ENCODE data around the gene HELZ2.
"Not testable (repeated sequence)": the region's sequence is repeated elsewhere in the genome, so short reads cannot be mapped to it uniquely, and the experiment has no call there.

HELZ2 gene

DNA sequence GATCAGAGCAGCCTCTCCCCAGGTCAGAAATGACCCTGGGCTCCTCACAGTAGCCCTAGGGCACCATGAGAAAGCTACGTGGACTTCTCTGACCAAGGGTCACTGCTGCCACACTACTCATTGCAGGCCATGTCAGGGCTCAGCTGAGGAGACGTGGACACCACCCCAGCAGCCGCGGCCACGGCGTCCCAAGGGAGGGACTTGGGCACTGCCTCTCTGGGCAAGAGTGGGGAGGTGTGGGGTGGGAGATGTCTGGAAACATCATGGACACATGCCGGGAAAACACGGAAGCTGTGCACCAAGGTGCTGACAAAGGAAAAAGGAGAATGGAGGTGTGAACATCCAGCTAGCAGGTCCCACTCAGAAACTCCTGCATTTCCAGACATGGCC is 43.8 kb upstream of the HELZ2 start (continued):
- TF ChIP-seq, protein P1, sequence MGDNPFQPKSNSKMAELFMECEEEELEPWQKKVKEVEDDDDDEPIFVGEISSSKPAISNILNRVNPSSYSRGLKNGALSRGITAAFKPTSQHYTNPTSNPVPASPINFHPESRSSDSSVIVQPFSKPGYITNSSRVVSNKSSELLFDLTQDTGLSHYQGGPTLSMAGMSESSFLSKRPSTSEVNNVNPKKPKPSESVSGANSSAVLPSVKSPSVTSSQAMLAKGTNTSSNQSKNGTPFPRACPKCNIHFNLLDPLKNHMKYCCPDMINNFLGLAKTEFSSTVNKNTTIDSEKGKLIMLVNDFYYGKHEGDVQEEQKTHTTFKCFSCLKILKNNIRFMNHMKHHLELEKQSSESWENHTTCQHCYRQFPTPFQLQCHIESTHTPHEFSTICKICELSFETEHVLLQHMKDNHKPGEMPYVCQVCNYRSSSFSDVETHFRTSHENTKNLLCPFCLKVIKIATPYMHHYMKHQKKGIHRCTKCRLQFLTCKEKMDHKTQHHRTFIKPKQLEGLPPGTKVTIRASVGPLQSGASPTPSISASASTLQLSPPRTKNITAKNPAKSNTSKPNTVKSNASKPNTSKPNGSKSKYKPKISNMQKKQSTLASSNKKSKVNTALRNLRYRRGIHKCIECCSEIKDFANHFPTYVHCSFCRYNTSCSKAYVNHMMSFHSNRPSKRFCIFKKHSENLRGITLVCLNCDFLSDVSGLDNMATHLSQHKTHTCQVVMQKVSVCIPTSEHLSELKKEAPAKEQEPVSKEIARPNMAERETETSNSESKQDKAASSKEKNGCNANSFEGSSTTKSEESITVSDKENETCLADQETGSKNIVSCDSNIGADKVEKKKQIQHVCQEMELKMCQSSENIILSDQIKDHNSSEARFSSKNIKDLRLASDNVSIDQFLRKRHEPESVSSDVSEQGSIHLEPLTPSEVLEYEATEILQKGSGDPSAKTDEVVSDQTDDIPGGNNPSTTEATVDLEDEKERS (tag by site-specific recombination; IDR thresholded peaks at IDR 0.05) = no peak

DNA sequence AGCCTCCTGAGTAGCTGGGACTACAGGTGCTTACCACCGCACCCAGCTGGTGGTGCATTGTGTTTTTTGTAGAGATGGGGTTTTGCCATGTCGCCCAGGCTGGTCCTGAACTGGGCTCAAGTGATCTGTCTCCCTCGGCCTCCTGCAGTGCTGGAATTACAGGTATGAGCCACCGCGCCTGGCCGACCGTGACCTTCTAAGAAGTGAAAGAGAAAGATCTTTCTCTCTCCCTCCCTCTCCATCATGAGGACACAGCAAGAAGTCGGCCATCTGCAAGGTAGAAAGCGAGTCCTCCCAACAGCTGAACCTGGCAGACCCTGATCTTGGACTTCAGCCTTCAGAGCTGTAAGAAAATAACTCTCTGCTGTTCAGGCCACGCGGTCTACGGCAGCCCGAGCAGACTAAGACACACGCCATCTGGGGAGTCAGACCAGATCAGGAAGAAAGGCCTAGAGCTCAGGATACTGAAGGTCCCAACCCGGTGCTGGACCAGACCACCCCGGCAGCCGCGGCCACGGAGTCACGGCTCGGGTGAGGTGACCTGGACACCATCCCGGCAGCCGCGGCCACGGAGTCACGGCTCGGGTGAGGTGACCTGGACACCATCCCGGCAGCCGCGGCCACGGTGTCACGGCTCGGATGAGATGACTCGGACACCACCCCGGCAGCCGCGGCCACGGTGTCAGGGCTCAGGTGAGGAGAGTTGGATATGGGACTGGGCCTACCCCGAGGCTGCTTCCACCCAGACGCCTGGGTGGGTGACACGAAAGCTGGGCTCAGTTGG is 43.2 kb upstream of the HELZ2 start:
- TF ChIP-seq RBAK (tag by site-specific recombination; IDR thresholded peaks at IDR 0.05) (no peak), ZNF155 (tag by site-specific recombination; IDR thresholded peaks at IDR 0.05) (no peak)
- Histone ChIP-seq H3K4me3 (ENCODE audit: low read depth, low read length) (no peak overlapping the region), H3K36me3 (ENCODE audit: control insufficient read depth in 2 of 2, insufficient read depth in 1 of 2, low read length in 2 of 2) (peaks cover 6 to 52% of the 10 kb centered on the region in 2 experiments; a peak in 2 of 3 replicates), H3K4me1 (ENCODE audit: control insufficient read depth, insufficient read depth, low read length) (no peaks in the 10 kb centered on the region), H3K27ac (ENCODE audit: extremely low read depth, low read depth, low read length) (no peak overlapping the region), H3K9me3 (ENCODE audit: control insufficient read depth, insufficient read depth, low read depth, low read length) (no peaks in the 10 kb centered on the region)
- ChIA-PET POLR2A (interaction anchor here (1.0 to 1.9 kb wide), 2 partner anchors 10 to 44 kb away, joined by 3 to 6 read pairs; partner anchors contain the start of genes GMEB2 and HELZ2), CTCF (no interaction called here)

DNA sequence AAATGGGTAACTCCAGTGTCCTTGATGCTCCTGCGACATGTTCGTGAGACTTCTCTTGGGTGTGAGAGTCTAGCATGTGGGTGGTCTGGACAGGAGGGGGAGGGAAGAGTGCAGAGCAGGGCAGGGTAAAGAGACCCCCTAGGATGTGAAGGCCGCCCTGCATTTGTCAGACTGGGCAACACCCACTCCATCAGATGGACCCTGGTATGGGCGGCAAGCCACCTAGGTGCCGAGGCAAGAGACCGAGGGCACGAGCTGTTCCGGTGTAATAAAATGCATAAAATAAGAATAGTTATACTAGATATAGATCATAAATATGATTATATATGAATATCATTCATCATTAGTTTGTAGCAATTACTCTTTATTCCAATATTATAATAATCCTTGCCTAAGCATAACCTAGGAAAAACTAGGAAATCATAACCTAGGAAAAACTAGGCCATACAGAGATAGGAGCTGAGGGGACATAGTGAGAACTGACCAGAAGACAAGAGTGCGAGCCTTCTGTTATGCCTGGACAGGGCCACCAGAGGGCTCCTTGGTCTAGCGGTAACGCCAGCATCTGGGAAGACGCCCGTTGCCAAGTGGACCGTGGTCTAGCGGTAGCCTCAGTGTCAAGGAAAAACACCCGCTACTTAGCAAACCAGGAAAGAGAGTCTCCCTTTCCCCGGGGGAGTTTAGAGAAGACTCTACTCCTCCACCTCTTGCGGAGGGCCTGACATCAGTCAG is 40.0 kb upstream of the HELZ2 start:
- POLR2A ChIA-PET; H3K4me3 ChIP-seq (ENCODE audit: low read depth, low read length); CTCF ChIA-PET; H3K27ac ChIP-seq (ENCODE audit: extremely low read depth, low read depth, low read length); H3K4me1 ChIP-seq (ENCODE audit: control insufficient read depth, insufficient read depth, low read length); H3K9me3 ChIP-seq (ENCODE audit: control insufficient read depth, insufficient read depth, low read depth, low read length): not testable (repeated sequence)
- H3K36me3 ChIP-seq (ENCODE audit: control insufficient read depth in 2 of 2, insufficient read depth in 1 of 2, low read length in 2 of 2) = peaks cover 6 to 46% of the 10 kb centered on the region in 2 experiments; a peak in 2 of 3 replicates

DNA sequence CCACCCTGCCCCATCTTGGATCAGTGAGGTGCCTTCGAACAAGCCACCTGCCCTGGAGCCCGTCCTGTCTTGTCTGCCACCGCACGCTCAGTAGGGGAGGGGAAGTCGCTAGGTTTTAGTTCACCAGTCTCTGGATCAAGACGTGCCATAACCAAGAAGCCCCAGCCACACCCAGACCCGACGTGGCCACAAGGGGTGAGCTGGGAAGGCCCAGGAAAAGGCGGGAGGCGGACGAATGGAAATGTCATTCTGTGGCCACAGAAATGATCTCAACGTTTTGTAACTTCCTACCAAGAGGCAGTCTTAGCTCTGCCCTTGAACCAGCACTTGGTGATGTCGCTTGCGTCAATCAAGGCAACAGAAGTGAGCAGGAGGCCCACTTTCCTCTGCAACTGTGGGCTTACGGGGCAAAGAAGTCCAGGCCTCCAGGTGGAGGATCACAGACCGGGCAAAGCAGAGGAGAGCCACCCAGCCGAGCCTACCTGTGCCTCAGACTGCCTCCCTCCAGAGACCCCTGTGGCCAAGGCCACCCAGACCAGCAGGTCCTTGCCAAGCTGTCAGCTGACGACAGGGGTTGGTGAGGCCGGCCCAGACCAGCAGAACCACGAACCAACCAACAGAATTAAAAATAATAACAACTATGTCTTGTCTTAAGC is 38.4 kb upstream of the HELZ2 start:
- Histone ChIP-seq H3K36me3 (ENCODE audit: control insufficient read depth in 2 of 2, insufficient read depth in 1 of 2, low read length in 2 of 2) (peaks cover 6 to 30% of the 10 kb centered on the region in 2 experiments; a peak in 2 of 3 replicates), H3K4me1 (ENCODE audit: control insufficient read depth, insufficient read depth, low read length) (no peaks in the 10 kb centered on the region), H3K27ac (ENCODE audit: extremely low read depth, low read depth, low read length) (0 out of 2 replicates have a peak overlapping the region, but pooled peaks have one; percentile 24), H3K4me3 (ENCODE audit: low read depth, low read length) (no peak overlapping the region), H3K9me3 (ENCODE audit: control insufficient read depth, insufficient read depth, low read depth, low read length) (no peaks in the 10 kb centered on the region)
- CTCF ChIA-PET = interaction anchor here (0.6 kb wide), 1 partner anchor 8 kb away, joined by 3 read pairs; no protein-coding TSS in a partner anchor
- POLR2A ChIA-PET = no interaction called here
- TF ChIP-seq SP2 (tag by site-specific recombination; IDR thresholded peaks at IDR 0.05) = no peak
- TF ChIP-seq ZNF529 (tag by site-specific recombination; IDR thresholded peaks at IDR 0.05; ENCODE audit: insufficient replicate concordance) = no peak
- TF ChIP-seq ZNF324 (tag by site-specific recombination; IDR thresholded peaks at IDR 0.05) = no peak
- no peak for TF ChIP-seq ZNF707 (tag by site-specific recombination; IDR thresholded peaks at IDR 0.05)
- no peak for TF ChIP-seq ZNF341 (tag by site-specific recombination; IDR thresholded peaks at IDR 0.05; ENCODE audit: low read depth)
- TF ChIP-seq ZSCAN30 (tag by site-specific recombination; IDR thresholded peaks at IDR 0.05) = no peak
- TF ChIP-seq KLF7 (tag by site-specific recombination; IDR thresholded peaks at IDR 0.05; ENCODE audit: borderline replicate concordance) = no peak
- TF ChIP-seq ZNF76 (tag by site-specific recombination; IDR thresholded peaks at IDR 0.05; ENCODE audit: borderline replicate concordance, low read depth) = no peak
- TF ChIP-seq, protein P2, sequence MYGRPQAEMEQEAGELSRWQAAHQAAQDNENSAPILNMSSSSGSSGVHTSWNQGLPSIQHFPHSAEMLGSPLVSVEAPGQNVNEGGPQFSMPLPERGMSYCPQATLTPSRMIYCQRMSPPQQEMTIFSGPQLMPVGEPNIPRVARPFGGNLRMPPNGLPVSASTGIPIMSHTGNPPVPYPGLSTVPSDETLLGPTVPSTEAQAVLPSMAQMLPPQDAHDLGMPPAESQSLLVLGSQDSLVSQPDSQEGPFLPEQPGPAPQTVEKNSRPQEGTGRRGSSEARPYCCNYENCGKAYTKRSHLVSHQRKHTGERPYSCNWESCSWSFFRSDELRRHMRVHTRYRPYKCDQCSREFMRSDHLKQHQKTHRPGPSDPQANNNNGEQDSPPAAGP (tag by site-specific recombination; IDR thresholded peaks at IDR 0.05) = no peak
- no peak for TF ChIP-seq ZNF211 (tag by site-specific recombination; IDR thresholded peaks at IDR 0.05; ENCODE audit: low read depth)
- no peak for TF ChIP-seq ZNF132 (tag by site-specific recombination; IDR thresholded peaks at IDR 0.05; ENCODE audit: borderline replicate concordance)
- TF ChIP-seq ZBTB20 (tag by site-specific recombination; IDR thresholded peaks at IDR 0.05) = no peak
- TF ChIP-seq, protein P3, sequence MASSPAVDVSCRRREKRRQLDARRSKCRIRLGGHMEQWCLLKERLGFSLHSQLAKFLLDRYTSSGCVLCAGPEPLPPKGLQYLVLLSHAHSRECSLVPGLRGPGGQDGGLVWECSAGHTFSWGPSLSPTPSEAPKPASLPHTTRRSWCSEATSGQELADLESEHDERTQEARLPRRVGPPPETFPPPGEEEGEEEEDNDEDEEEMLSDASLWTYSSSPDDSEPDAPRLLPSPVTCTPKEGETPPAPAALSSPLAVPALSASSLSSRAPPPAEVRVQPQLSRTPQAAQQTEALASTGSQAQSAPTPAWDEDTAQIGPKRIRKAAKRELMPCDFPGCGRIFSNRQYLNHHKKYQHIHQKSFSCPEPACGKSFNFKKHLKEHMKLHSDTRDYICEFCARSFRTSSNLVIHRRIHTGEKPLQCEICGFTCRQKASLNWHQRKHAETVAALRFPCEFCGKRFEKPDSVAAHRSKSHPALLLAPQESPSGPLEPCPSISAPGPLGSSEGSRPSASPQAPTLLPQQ (tag by site-specific recombination; IDR thresholded peaks at IDR 0.05) = no peak
- no peak for TF ChIP-seq ZNF791 (tag by site-specific recombination; IDR thresholded peaks at IDR 0.05)
- TF ChIP-seq ZNF843 (tag by site-specific recombination; IDR thresholded peaks at IDR 0.05) = no peak
- TF ChIP-seq, protein P4, sequence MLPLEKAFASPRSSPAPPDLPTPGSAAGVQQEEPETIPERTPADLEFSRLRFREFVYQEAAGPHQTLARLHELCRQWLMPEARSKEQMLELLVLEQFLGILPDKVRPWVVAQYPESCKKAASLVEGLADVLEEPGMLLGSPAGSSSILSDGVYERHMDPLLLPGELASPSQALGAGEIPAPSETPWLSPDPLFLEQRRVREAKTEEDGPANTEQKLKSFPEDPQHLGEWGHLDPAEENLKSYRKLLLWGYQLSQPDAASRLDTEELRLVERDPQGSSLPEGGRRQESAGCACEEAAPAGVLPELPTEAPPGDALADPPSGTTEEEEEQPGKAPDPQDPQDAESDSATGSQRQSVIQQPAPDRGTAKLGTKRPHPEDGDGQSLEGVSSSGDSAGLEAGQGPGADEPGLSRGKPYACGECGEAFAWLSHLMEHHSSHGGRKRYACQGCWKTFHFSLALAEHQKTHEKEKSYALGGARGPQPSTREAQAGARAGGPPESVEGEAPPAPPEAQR (tag by site-specific recombination; IDR thresholded peaks at IDR 0.05) = no peak
- no peak for TF ChIP-seq ZXDB (tag by site-specific recombination; IDR thresholded peaks at IDR 0.05)

All from HEK293 (cell line).